ENCODE data around the gene PERM1.
A peak's percentile ranks its signal among the peaks of the same experiment; 100 is the strongest.

PERM1 gene

GRCh38 chr1:930633-931138 is 51.2 kb downstream of the PERM1 start:
- H3K27ac ChIP-seq = no peak overlapping the region
- peak overlapping the region in 8 of 11 experiments; percentile 22 to 88 (median 65); a peak in 13 of 22 replicates for H3K4me2 ChIP-seq
- H3K9me3 ChIP-seq (replicated peaks in 1 of 11) = no peaks in the 10 kb centered on the region
- no peaks in the 10 kb centered on the region for H3K36me3 ChIP-seq
- TF ChIP-seq Cebpa-rat (IDR thresholded peaks at IDR 0.05) = no peak
- no peak overlapping the region for H3K4me3 ChIP-seq
- H4K20me1 ChIP-seq = peaks cover 0 to 89% (median 52%) of the 10 kb centered on the region in 11 experiments; a peak in 19 of 22 replicates
- H3K27me3 ChIP-seq = peaks cover 49 to 88% (median 64%) of the 10 kb centered on the region in 11 experiments
- H3K4me1 ChIP-seq = peaks cover 5 to 70% (median 50%) of the 10 kb centered on the region in 10 experiments; a peak in 19 of 20 replicates
- H3K9ac ChIP-seq = no peak overlapping the region

GRCh38 chr1:929712-930632 is 51.9 kb downstream of the PERM1 start:
- Histone ChIP-seq H3K27ac (no peak overlapping the region), H3K36me3 (no peaks in the 10 kb centered on the region), H3K9ac (no peak overlapping the region), H4K20me1 (peaks cover 0 to 89% (median 53%) of the 10 kb centered on the region in 11 experiments; a peak in 19 of 22 replicates), H3K4me3 (no peak overlapping the region), H3K4me1 (peaks cover 12 to 70% (median 50%) of the 10 kb centered on the region in 10 experiments; a peak in 19 of 20 replicates), H3K27me3 (peaks cover 49 to 88% (median 64%) of the 10 kb centered on the region in 11 experiments), H3K9me3 (replicated peaks in 1 of 11) (no peaks in the 10 kb centered on the region), H3K4me2 (peak overlapping the region in 8 of 11 experiments; percentile 22 to 88 (median 65); a peak in 14 of 22 replicates)
- no peak for TF ChIP-seq Cebpa-rat (IDR thresholded peaks at IDR 0.05)

- Histone ChIP-seq H3K4me3 (no peak overlapping the region), H3K4me2 (peak overlapping the region in 5 of 11 experiments; percentile 0 to 28 (median 15); a peak in 5 of 22 replicates), H4K20me1 (peaks cover 0 to 96% (median 60%) of the 10 kb centered on the region in 11 experiments; a peak in 19 of 22 replicates), H3K9ac (no peak overlapping the region), H3K27ac (no peak overlapping the region), H3K9me3 (replicated peaks in 1 of 11) (no peaks in the 10 kb centered on the region), H3K4me1 (peaks cover 15 to 78% (median 59%) of the 10 kb centered on the region in 10 experiments; a peak in 19 of 20 replicates), H3K36me3 (no peaks in the 10 kb centered on the region), H3K27me3 (peaks cover 56 to 94% (median 71%) of the 10 kb centered on the region in 11 experiments)
- no peak for TF ChIP-seq Cebpa-rat (IDR thresholded peaks at IDR 0.05)
These were observed 52.9 kb downstream of the PERM1 start for GRCh38 chr1:928825-929661.

- no peak for TF ChIP-seq Cebpa-rat (IDR thresholded peaks at IDR 0.05)
- Histone ChIP-seq H3K4me3 (no peak overlapping the region), H4K20me1 (peaks cover 5 to 99% (median 61%) of the 10 kb centered on the region in 11 experiments; a peak in 20 of 22 replicates), H3K27me3 (peaks cover 58 to 96% (median 72%) of the 10 kb centered on the region in 11 experiments), H3K9ac (no peak overlapping the region), H3K27ac (no peak overlapping the region), H3K36me3 (no peaks in the 10 kb centered on the region), H3K4me1 (peaks cover 23 to 81% (median 64%) of the 10 kb centered on the region in 10 experiments), H3K9me3 (replicated peaks in 1 of 11) (no peaks in the 10 kb centered on the region), H3K4me2 (no peak overlapping the region)
These were observed 54.1 kb downstream of the PERM1 start for GRCh38 chr1:927748-928147.

GRCh38 chr1:927234-927633 is 54.7 kb downstream of the PERM1 start:
- no peaks in the 10 kb centered on the region for H3K9me3 ChIP-seq (replicated peaks in 1 of 11)
- H3K4me3 ChIP-seq = no peak overlapping the region
- H3K4me2 ChIP-seq = peak overlapping the region in 4 of 11 experiments; percentile 9 to 99 (median 57); a peak in 3 of 22 replicates
- peaks cover 61 to 96% (median 72%) of the 10 kb centered on the region in 11 experiments for H3K27me3 ChIP-seq
- H3K36me3 ChIP-seq = no peaks in the 10 kb centered on the region
- TF ChIP-seq Cebpa-rat (IDR thresholded peaks at IDR 0.05) = no peak
- H4K20me1 ChIP-seq = peaks cover 5 to 99% (median 58%) of the 10 kb centered on the region in 11 experiments; a peak in 20 of 22 replicates
- H3K4me1 ChIP-seq = peaks cover 27 to 81% (median 64%) of the 10 kb centered on the region in 10 experiments
- H3K27ac ChIP-seq = no peak overlapping the region
- no peak overlapping the region for H3K9ac ChIP-seq

- Histone ChIP-seq H3K27ac (no peak overlapping the region), H4K20me1 (peaks cover 5 to 99% (median 61%) of the 10 kb centered on the region in 11 experiments; a peak in 20 of 22 replicates), H3K4me1 (peaks cover 39 to 82% (median 65%) of the 10 kb centered on the region in 10 experiments), H3K4me2 (peak overlapping the region; percentile 96 to 100 (median 99)), H3K4me3 (peak overlapping the region; percentile 61 to 78 (median 66)), H3K9ac (peak overlapping the region in 9 of 11 experiments; percentile 47 to 76 (median 67); a peak in 14 of 22 replicates), H3K9me3 (replicated peaks in 1 of 11) (no peaks in the 10 kb centered on the region), H3K27me3 (peaks cover 65 to 98% (median 81%) of the 10 kb centered on the region in 11 experiments), H3K36me3 (no peaks in the 10 kb centered on the region)
- no peak for TF ChIP-seq Cebpa-rat (IDR thresholded peaks at IDR 0.05)
These were observed 56.1 kb downstream of the PERM1 start for GRCh38 chr1:925561-926421.

Data from BLaER1 treated with 17β-estradiol and CSF1 and Interleukin-3, amounts not matched to agents 10 nM and 100 nM (cell line).